Erythroblast (primary cell): ENCODE data around the gene NCOA7.

Source experiments
- GATA1 ChIP-seq: IDR thresholded peaks from 2 replicates; pipeline ENCODE4 v1.6.1; 2011; ENCODE audit warnings: low read depth, mild to moderate bottlenecking, control low read depth, low read length, moderate library complexity
- POLR2A ChIP-seq: IDR thresholded peaks from 2 replicates; pipeline ENCODE4 v1.6.1; 2011; ENCODE audit warnings: mild to moderate bottlenecking, low read length

DNA sequence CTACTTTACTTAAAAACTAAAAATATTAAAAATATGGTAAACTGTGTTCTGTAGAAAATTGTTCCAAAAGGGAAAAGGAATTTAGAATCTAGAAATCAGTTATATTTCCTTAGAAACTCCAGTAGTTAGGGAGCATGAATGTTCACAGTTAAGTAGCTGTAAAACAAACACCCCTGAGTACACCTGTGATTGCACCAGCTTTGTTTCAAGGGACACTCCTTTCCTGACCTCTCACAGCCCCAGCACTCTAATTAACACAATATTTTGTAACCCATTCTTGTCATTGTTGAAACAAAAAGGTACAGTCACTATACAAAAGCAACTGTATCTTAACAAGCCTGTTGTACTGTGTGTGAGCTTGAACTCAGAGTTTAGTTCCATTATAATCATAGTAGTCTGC, 72.3 kb downstream of the NCOA7 start:
- TF ChIP-seq POLR2A, result no peak
- no peak for TF ChIP-seq GATA1
